ENCODE data around the gene PNKD.
"Not testable (repeated sequence)": the region's sequence is repeated elsewhere in the genome, so short reads cannot be mapped to it uniquely, and the experiment has no call there.

The PNKD gene

DNA sequence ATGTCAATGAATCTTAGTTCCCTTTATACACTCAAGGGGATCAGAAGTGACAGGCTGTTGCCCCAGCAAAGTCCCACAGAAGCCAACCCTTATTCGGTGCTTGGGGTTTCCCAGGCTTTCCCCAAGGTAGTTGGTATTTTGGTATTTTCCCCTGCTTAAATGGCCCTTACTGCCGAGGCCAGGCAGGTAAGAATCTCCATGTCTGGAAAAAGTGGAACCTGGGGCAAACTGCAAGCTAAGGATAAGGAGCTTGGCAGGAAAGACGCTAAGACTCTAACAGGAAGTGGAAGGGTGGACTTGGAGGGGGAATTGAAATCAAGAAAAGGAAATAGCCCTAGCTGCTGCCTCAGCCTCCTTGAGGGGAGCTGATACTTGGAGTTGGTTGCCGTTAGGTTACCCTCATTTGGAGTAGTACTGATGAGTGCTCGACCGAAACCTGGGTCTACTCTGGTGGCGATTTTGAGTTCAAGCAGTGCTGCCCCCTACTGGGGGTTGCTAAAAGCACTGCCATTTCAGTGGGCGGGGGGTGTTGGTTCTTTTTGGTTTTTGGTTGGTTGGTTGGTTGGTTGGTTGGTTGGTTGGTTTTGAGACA, 12.8 kb upstream of the PNKD start:
- peak; percentile 47 for DNase-seq

DNA sequence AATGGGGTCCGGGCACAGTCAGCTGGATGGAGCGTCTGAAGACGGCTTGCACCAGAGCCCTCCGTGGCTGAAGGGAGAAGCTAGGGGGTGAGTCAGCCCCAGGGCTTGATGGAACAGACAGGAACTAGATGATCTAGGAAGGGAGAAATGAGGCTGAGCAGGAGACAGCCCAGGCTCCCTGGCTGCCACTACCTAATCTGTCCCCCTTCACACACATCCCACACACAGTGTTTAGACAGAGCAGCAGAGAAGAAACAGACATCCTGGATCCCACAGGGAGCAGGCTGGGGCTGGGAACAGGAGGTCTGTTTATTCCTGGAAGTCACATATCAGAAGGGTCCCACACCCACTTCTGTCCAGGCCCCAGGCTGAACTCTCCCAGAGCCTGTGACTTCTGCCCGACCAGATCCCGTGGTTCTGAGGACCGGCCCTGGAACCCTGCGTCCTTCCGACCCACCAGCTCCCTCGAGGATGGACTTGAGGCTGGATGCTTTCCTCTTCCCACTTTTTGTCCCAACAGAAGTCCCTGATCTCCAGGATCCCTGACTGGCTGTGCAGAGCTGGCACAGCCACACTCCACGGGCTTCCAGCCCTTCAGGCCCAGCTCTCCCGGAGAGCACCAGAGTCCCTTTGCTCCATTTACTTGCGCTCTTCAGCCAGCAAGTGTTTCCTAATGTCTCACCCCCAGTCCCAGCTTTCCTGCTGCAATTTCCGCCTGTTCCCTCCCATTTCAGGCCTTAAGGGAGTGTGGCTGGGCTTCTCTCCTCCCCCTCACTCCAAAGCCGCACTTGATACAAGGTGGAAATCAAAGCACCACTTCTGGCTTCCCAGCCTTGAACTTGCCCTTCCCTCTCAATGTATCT, 11.0 kb upstream of the PNKD start:
- DNase-seq: peak; percentile 75

DNA sequence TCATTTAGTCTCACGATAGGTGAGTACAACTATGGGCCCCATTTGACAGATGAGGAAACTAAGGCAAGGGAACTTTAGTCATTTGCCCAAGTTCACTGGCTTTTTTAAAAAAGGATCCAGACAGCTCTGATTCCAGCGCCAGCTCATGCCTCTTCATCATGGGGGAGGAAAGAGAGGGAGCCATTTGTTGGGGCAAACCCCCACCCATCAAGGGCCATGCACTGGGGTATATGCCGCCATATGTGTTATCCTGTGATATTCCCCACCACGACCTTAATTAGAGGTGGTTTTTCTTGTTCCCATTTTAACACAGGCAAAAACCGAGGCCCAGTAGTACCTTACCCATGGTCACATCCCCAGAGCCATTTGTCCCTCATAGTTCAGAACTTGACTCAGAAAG, 10.2 kb upstream of the PNKD start:
- DNase-seq: no peak

DNA sequence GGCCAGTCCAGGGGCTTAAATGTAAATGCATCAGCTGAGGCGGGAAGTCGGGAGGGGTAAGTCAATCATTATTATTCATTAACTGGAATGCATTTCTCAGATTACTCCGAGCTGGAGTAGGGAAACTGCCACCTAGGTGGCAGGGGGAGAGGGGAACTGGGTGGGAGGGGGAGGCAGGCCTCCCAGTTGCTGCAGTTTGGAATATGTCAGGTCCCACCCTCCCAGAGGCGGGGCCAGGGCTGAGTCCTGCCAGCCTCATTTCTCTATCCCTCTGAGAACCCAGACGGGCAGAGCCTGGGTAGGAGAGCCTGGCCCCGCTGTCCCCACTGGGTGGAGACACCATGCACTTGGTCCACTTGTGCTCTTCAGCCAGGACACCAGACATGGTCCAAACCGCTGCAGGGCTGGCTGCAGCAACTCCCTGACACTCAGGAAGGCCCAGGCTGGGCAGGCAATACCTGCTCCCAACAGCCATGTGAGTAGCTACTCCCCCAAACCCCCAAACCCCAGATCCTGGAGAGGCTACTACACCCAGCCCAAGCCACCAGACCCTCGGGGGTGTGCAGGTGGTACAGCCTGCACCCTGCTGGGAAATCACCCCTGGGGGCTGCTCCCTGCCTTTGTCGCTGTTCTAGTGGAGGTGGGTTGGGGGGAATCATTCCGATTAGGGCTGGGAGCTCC, 9.4 kb upstream of the PNKD start, which contains the start of gene GPBAR1:
Gene GPBAR1 (plus strand): TSS at position 274 of the 681 bp plus-strand sequence. CDS start 1,710 bp downstream, outside the sequence.
- no peak for DNase-seq

DNA sequence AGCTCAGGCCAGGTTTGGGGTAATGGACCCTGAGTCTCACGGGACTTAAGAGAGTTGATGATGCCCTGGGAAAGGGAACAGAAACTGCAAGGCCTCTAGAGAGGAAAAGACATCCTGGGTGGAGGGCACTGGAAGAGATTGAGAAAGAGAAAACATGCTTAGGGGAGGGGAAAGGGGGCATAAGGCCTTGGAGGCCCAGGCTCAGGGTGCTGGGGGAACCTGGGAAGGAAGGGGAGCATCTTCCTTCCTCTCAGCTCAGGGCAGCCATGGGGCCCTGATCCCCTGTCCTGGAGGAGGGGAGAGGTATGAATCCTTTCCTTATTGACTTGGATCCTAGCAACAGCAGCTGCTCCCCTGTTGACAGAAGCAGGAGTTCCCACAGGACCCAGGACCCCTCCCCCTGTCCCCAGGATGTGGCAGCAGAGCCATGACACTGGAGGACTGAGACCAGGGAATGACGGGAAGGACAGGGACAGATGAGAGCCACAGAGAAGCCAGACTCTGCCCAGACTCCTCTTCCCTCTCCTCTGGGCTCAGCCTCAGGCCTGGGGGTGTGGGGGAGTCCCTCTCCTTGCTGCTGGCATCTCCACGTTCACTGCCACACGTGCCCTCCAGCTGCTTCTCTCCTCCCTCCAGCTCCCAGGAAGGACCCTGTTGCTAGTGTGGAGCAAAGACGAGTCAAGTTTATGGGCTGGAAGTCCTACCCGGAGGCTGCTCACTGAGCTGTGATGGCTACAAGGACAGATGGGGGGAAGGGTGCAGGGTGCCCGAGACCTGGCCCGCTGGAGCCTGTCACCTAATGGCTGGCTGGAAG, 8.7 kb upstream of the PNKD start:
- DNase-seq: no peak

DNA sequence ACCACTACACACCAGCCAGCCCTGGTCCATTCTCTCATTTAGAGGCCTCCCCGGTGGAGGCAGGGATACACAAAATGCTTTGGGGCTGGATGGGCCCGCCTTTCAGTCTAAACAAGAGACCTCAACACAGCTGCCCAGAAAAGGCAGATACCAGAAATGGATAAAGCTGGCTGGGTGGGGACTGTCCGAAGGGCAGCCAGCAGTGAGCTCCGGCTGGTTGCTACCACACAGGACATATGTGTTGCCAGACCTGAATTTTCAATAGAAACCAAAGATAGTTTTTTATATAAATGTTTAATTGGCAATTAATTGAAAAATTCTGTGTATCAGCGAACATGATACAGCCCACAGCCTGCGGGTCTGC, 8.1 kb upstream of the PNKD start:
- DNase-seq: no peak

DNA sequence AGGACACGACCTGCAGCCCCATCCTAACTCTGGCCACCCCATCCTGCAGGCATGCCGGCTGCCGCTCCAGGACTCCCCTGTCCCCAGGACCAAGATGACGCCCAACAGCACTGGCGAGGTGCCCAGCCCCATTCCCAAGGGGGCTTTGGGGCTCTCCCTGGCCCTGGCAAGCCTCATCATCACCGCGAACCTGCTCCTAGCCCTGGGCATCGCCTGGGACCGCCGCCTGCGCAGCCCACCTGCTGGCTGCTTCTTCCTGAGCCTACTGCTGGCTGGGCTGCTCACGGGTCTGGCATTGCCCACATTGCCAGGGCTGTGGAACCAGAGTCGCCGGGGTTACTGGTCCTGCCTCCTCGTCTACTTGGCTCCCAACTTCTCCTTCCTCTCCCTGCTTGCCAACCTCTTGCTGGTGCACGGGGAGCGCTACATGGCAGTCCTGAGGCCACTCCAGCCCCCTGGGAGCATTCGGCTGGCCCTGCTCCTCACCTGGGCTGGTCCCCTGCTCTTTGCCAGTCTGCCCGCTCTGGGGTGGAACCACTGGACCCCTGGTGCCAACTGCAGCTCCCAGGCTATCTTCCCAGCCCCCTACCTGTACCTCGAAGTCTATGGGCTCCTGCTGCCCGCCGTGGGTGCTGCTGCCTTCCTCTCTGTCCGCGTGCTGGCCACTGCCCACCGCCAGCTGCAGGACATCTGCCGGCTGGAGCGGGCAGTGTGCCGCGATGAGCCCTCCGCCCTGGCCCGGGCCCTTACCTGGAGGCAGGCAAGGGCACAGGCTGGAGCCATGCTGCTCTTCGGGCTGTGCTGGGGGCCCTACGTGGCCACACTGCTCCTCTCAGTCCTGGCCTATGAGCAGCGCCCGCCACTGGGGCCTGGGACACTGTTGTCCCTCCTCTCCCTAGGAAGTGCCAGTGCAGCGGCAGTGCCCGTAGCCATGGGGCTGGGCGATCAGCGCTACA, 7.4 kb upstream of the PNKD start:
- no peak for DNase-seq

DNA sequence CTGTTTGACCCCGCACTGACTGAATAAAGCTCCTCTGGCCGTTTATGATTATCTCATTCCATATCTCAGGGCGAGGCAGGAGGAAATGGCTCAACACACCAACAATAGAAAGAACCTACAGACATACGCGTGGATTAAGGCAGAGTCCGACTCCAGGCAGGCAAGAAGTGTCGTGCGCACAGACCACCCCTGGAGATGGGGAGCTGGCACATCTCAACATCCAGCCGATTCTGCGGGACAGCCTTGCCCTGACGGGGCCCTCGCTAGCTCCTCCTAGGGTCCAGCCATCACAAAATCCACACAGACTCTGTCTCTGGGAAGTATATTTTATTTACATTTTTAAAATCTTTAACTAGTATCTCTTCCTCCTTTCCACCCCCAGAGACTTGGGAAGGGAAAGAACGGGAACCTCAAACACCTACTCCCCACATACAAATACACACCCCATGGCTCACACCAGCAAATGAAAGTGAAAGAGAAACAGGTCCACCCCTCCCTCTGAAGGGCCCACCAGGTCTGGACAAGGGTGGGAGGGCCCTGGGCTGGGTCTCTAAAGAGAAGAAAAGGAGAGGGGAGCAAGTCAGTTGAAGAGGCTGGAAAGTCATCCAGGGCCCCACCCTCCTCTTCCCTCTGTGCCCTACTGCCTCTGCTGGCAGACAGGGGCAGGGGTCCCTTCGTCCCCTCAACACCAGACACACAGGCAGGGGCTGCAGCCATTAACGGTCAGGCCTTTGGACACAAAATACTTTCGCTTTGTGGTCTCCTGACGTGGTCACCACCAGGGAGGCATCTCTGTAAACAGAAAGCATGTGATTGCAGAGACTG, 6.3 kb upstream of the PNKD start:
- DNase-seq: no peak

DNA sequence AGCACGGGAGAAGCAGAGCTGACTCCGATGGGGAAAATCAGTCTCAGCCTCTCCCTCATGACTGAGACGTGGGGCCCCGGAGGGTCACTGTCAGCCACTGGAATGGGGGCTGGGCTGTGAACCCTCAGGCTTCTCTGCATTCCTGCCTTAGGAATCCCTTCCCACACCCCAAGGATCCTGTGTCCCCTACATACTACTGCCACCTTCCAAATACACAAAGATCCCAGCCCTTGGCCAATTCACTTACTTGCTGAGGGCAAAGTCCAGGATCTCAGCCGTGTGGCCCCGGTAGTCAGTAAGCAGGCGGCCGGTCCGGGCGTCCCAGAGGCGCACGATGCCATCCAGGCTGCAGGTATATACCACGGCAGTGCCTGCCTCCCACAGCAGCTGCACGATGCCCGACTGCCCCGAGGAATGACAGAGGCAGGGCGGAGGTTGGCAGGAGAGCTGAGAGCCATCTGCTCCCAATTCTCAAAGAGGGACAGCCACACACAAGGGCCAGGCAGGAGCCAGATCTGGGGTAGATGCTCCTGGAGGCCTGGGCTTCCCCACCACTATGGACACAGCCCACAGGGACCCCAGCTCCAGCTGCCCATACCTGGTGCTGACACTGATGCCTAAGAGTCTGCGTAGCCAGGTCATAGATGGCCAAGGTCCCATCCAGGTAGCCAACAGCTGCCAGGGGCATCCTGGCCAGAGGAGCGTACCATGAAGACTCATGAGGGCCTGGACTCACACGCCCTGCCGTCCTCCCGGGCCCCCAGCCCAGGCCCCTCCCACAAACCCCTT, 5.4 kb upstream of the PNKD start:
- no peak for DNase-seq

DNA sequence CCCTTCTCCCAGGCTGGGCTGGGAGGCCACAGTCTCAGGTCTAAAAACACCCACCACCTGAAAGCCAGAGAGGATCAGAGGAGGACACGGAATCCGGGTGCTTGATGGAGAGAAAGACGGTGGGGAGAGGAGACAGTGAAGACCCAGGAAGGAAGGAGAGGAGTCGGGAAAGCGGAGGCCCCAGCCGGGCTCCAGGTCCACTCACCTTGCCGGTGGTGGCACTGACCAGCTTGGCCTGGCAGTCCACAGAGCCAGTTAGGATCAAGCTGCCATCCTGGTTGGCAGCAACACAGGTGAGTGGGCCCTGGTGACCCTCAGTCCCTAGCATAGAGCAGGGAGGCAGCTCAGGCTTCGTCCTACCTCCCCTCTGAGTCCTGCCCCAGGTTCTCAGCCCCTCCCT, 4.7 kb upstream of the PNKD start:
- DNase-seq: no peak

DNA sequence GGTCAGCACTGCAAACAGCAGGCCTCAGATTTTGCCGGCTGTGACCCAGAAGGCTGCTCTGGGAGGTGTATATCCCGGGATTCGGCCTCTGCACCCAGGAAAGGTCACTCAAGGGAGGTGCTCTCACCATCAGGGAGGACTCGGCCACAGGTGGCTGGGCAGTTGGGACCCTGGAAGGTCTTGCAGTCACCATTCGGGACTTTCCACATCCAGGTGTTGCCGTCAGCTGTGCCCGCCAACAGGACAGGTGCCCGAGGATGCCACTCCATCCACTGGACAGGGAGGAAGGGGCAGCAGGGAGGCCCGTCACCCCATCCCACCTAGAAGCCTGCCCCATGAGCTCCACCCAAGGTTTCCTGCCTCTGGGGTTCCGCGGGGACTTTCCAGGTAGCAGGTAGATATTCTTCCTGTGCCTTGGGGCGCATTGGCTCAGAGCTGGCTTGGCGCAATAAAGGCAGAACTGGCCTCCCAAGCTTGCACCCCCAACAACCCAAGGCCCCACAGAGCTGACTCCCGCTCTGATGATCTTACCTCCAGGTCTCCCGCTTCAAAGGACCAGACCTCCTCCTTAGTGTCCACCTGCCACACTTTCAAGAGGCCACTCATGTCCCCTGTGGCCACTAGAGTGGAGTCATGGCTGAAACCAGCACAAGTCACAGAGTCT, 3.9 kb upstream of the PNKD start:
- DNase-seq: no peak

DNA sequence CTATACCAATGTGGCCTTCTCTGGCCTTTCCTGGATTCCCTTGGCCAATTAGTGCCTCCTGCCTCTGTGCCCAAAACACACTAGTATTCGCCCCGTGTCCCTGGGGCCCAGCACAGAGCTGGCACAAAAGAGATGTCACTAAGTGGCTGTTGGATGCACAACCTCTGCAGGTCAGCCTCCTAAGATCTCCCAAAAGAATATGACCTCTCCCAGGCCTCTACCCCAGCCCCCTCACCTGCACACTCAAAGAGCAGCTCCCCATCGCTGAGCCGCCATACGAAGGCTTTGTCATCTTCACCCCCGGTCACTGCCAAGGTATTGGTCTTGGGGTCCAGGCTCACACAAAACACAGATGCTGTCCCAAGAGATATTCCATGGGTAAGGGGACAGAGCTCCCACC, 3.1 kb upstream of the PNKD start:
- no peak for DNase-seq

DNA sequence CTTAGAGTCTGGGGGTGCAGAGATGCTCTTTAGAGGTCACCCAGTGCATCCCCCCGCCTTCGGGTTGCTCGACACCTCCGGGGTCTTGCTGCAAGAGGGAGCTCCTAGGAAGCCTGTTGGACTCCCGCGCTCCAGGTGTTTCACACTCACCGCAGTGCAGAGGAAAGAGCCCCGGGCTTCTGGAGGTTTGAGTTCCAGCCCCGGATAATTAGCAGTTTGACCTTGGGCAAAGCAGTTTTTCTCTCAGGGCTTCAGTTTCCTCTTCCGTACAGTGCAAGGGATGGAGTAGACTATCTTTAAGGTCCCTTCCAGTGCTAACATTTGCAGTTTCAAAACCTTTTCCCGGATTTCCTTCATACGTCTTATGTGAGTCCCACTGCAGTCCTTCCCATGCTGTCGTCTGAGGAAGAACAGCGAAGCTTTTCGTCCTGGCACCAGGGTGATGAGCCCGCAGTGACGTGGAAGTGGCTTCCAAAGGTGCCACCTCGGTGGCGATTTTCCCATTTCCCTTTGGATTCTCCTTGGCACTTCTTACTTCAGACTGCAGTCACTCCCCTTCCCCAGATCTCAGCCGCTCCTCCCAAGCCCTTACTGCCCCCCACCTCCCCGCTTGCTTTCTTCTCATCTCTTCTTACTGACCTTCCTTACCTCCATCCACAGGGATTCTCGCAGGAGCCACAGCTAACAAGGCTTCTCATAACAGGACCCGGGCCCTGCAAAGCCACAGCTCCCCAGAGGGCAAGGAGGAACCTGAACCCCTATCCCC, 585 bp downstream of the PNKD start:
- DNase-seq: no peak

DNA sequence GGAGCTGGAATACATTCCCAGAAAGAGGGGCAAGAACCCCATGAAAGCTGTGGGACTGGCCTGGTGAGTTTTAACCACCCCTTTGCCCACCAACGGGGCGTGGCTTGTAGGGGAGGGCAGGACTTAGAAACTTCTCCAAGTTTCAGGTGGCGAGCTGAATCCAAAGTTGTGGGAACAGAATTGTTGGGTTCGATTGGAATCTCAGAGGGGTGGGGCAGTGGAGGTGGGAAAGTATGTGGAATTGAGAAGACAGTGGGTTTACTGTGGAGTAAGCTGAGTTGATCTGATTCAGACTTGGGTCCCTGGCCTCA, 1.1 kb downstream of the PNKD start:
- no peak for DNase-seq

DNA sequence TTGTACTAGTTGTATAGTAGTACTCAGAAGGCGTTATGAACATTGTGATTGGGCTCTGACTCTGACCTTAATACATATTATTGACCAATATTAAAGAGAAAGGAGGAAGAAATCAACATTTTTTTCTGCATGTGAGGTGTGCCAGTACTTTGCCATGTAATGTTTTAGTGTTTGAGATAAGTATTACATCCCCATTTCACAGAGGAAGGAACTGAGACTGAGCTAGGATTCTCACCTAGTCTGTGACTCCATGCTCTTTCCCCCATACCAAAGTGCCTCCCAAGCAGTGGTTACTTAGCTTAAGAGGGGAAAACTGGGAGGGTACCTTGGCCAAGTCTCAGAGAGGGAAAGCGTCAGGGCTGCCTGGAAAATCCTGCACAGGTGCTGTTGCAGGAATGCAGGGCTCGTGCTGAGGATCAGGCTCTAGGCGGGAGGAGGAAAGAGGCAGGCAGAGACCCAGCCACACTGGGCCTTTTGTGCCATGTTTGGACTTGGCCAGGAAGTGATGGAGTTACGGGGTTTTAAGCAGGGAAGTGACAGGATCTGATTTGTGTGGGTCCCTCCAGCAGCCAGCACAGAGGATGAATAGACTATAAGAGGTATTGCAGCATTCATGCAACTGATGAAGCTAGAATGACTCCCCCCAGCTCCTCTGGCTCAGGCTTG, 1.7 kb downstream of the PNKD start:
- DNase-seq: no peak

DNA sequence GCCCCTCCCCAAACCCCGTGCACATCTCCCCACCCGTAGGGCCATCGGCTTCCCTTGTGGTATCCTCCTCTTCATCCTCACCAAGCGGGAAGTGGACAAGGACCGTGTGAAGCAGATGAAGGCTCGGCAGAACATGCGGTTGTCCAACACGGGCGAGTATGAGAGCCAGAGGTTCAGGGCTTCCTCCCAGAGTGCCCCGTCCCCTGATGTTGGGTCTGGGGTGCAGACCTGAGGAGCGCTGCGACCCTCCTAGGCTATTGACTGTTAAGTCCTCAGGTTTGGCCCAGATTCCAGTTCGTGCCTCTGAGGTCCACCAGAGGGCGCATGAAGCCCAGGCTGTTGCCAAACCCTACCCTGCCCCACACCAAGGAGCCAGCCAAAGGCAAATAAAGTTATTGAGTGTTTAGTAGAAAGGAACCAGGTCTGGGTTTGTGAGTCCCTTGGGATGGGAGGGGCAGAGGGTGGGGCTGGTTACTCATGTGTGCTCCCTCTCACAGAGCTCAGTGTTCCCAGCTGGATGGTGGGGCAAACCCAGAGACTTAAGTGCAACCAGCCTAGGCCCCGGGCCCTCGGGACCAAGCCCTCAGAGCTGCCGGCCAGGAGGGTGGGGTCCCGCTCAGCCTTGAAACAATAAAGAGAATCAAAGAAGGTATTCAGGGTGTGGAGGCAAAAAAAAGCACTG, 2.4 kb downstream of the PNKD start:
- DNase-seq: peak; percentile 93

DNA sequence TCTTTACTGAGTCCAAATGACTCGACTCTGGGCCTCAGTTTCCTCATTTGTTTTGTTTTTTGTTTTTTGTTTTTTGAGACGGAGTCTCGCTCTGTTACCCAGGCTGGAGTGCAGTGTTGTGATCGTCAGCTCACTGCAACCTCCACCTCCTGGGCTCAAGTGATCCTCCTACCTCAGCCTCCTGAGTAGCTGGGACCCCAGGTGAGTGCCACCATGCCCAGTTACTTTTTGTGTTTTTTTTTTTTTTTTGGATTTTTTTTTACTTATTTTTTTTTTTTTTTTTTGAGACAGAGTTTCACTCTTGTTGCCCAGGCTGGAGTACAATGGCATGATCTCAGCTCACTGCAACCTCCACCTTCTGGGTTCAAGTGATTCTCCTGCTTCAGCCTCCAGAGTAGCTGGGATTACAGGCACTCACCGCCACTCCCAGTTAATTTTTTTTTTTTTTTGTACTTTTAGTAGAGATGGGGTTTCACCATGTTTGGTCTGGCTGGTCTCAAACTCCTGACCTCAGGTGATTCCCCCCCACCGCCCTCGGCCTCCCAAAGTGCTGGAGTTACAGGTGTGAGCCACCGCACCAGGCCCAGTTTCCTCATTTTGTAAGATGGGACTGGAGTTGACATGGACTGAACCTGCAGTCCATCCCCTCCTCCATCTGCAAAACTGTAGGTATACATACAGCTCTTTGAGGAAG, 3.0 kb downstream of the PNKD start:
- DNase-seq: not testable (repeated sequence)
